Spleen (tissue), 11 donors: Measurements from ENCODE around the gene MYO1D. TPM values are rescaled to one million over a fixed set of nuclear protein-coding genes. Genes with fewer than 3 reads are reported as not detected.

Source experiments
- DNase-seq: peaks from one replicate; pipeline ENCODE4 v3.0.0-alpha.2; 2020
- H3K27ac ChIP-seq, 8 donors: fragments of 200-600 bp; sonication (generic) in 7 of 8; 1 replicate in 4 of 8; 2 replicates in 4 of 8; pipeline versions ENCODE4 v1.5.0 to v1.8.0; 2016 to 2021; ENCODE audit warnings: inconsistent platforms in 4 of 8, mild to moderate bottlenecking in 4 of 8, moderate library complexity in 1 of 8
- H3K27me3 ChIP-seq, 7 donors: fragments of 200-600 bp; sonication (generic) in 6 of 7; replicated peaks in 1 of 7; 1 replicate in 4 of 7; 2 replicates in 3 of 7; pipeline versions ENCODE4 v1.5.0 to v1.8.0; 2016 to 2021; ENCODE audit warnings: inconsistent platforms in 3 of 7, mild to moderate bottlenecking in 1 of 7
- H3K36me3 ChIP-seq, 6 donors: fragments of 200-600 bp; sonication (generic) in 5 of 6; 1 replicate in 4 of 6; 2 replicates in 2 of 6; pipeline versions ENCODE4 v1.5.0 to v1.8.0; 2016 to 2021; ENCODE audit warnings: inconsistent platforms in 2 of 6
- H3K4me1 ChIP-seq, 6 donors: fragments of 200-600 bp; sonication (generic) in 5 of 6; 1 replicate in 3 of 6; 2 replicates in 3 of 6; pipeline versions ENCODE4 v1.5.0 to v1.8.0; 2016 to 2021; ENCODE audit warnings: inconsistent platforms in 3 of 6
- H3K4me3 ChIP-seq, 8 donors: fragments of 200-600 bp; sonication (generic) in 7 of 8; 1 replicate in 4 of 8; 2 replicates in 4 of 8; pipeline versions ENCODE4 v1.5.0 to v1.8.0; 2016 to 2021; ENCODE audit warnings: inconsistent platforms in 4 of 8, mild to moderate bottlenecking in 4 of 8, moderate library complexity in 2 of 8
- H3K9me3 ChIP-seq, 8 donors: fragments of 200-600 bp; sonication (generic) in 7 of 8; 1 replicate in 4 of 8; 2 replicates in 4 of 8; pipeline versions ENCODE4 v1.5.0 to v1.8.0; 2016 to 2021; ENCODE audit warnings: inconsistent platforms in 4 of 8
- POLR2A ChIP-seq, 3 donors: fragments of 450-650 bp; IDR thresholded peaks; one replicate each; pipeline ENCODE4 v1.5.1; 2017; ENCODE audit warnings: antibody characterized with exemption in 3 of 3, mild to moderate bottlenecking in 1 of 3
- POLR2AphosphoS5 ChIP-seq, 3 donors: sonication (generic); formaldehyde crosslinking; IDR thresholded peaks; one replicate each; pipeline ENCODE4 v1.5.1; 2017; ENCODE audit warnings: antibody characterized with exemption in 3 of 3
- whole genome bisulfite sequencing, 5 donors: extraction: QIAGEN DNeasy Blood & Tissue Kit in 3 of 5; methylation state at CpG; one replicate each; pipeline versions ENCODE4 v1.1.5 to v1.1.7; 2013 to 2018; 5-methylcytosine and 5-hydroxymethylcytosine counted together
- intact Hi-C: fragments of 100-400 bp; cut with DNase I; formaldehyde crosslinking; loops from one replicate; pipeline ENCODE4 v1.15.0; 2023; ENCODE audit warnings: low total_unique reads
- polyA plus RNA-seq, 3 donors: library from polyadenylated mRNA; stranded (reverse); fragments of 200-250 nt; gene quantifications; one replicate each; pipeline ENCODE4 v1.2.1, GENCODE V29; 2013
- total RNA-seq, 7 donors: library from RNA; depleted of rRNA in 3 of 7; stranded (reverse); fragments of >200 nt in 3 of 7; fragmentation: NEBNext Ultra II Directional in 4 of 7; extraction: Animal tissue kit (Norgen Biotek cat#: 25700) in 4 of 7; gene quantifications; one replicate each; pipeline versions ENCODE4 v1.1.0 to v1.2.1, GENCODE V29; 2016 to 2021
- TF ChIP-seq, protein P1 (sequence below), 11 experiments: fragments of 200-600 bp in 7 of 11; fragments of 450-650 bp in 4 of 11; sonication (generic) in 4 of 11; IDR thresholded peaks in 8 of 11; conservative IDR thresholded peaks in 3 of 11; 1 replicate in 7 of 11; 2 replicates in 4 of 11; pipeline versions ENCODE4 v1.4.0 to v1.8.0; 2016 to 2021; ENCODE audit warnings: antibody characterized with exemption in 11 of 11, inconsistent platforms in 4 of 11, mild to moderate bottlenecking in 1 of 11
- donor health status: healthy with polysubstance abuse.
- donor health status: DM: no; HTN: no; CAD: no; lungs with moderate emphysema.
- donor health status: DM: no; HTN: no; CAD: no.
- donor health status: Bipolar disorder and iron deficiency.
- donor health status: healthy.
- donor health status: DM: no; HTN: no; CAD: no.
- donor health status: DM: yes; HTN: yes; CAD: no.

MYO1D gene
- total and polyA plus RNA-seq, 10 donors = 2.3 to 36.4 (median 23.4) TPM

DNA sequence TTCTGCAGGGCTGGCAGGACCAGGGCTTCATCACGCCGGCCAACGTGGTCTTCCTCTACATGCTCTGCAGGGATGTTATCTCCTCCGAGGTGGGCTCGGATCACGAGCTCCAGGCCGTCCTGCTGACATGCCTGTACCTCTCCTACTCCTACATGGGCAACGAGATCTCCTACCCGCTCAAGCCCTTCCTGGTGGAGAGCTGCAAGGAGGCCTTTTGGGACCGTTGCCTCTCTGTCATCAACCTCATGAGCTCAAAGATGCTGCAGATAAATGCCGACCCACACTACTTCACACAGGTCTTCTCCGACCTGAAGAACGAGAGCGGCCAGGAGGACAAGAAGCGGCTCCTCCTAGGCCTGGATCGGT lies 388.8 kb downstream of the MYO1D start:
- WGBS, 5 donors = 82 to 93% (median 88%) methylated on average over 16 of the region's 16 CpGs
- intact Hi-C loops = loop anchor here (5.0 kb wide), 1 partner anchor 264 kb away; no protein-coding TSS in a partner anchor
- Histone ChIP-seq H3K4me3 (peak overlapping the region; percentile 52 to 88 (median 67)), H3K27me3 (no peaks in the 10 kb centered on the region), H3K36me3 (peaks cover 0 to 44% (median 11%) of the 10 kb centered on the region in 6 donors), H3K27ac (peak overlapping the region in 7 of 8 donors; percentile 65 to 92 (median 75)), H3K9me3 (no peaks in the 10 kb centered on the region), H3K4me1 (peaks cover 27 to 91% (median 78%) of the 10 kb centered on the region in 6 donors)
- no peak for DNase-seq
- TF ChIP-seq POLR2AphosphoS5 (IDR thresholded peaks at IDR 0.05) = no peak
- TF ChIP-seq POLR2A (IDR thresholded peaks at IDR 0.05) = no peak
- TF ChIP-seq, protein P1, sequence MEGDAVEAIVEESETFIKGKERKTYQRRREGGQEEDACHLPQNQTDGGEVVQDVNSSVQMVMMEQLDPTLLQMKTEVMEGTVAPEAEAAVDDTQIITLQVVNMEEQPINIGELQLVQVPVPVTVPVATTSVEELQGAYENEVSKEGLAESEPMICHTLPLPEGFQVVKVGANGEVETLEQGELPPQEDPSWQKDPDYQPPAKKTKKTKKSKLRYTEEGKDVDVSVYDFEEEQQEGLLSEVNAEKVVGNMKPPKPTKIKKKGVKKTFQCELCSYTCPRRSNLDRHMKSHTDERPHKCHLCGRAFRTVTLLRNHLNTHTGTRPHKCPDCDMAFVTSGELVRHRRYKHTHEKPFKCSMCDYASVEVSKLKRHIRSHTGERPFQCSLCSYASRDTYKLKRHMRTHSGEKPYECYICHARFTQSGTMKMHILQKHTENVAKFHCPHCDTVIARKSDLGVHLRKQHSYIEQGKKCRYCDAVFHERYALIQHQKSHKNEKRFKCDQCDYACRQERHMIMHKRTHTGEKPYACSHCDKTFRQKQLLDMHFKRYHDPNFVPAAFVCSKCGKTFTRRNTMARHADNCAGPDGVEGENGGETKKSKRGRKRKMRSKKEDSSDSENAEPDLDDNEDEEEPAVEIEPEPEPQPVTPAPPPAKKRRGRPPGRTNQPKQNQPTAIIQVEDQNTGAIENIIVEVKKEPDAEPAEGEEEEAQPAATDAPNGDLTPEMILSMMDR (IDR thresholded peaks at IDR 0.05 in 8 of 11, conservative IDR thresholded peaks at IDR 0.05 in 3 of 11) = no peak

DNA sequence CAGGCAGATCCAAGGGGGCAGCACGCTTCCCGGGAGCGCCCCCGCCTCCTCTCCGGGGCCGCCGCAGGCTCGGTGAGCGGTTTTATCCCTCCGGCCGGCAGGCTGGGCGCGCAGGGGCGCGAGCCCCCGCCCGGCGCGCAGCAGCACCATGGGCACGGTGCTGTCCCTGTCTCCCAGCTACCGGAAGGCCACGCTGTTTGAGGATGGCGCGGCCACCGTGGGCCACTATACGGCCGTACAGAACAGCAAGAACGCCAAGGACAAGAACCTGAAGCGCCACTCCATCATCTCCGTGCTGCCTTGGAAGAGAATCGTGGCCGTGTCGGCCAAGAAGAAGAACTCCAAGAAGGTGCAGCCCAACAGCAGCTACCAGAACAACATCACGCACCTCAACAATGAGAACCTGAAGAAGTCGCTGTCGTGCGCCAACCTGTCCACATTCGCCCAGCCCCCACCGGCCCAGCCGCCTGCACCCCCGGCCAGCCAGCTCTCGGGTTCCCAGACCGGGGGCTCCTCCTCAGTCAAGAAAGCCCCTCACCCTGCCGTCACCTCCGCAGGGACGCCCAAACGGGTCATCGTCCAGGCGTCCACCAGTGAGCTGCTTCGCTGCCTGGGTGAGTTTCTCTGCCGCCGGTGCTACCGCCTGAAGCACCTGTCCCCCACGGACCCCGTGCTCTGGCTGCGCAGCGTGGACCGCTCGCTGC lies 389.3 kb downstream of the MYO1D start:
- no peaks in the 10 kb centered on the region for H3K27me3 ChIP-seq
- DNase-seq = peak; percentile 87
- no peaks in the 10 kb centered on the region for H3K9me3 ChIP-seq
- H3K4me3 ChIP-seq = peak overlapping the region; percentile 52 to 88 (median 67)
- 37 to 61% (median 37%) methylated on average over 28 to 59 of the region's 59 CpGs for WGBS, 5 donors
- intact Hi-C loops = loop anchor here (5.0 kb wide), 1 partner anchor 265 kb away; no protein-coding TSS in a partner anchor
- TF ChIP-seq POLR2AphosphoS5 (IDR thresholded peaks at IDR 0.05) = peak; percentile 17 to 53 (median 24)
- no peak for TF ChIP-seq POLR2A (IDR thresholded peaks at IDR 0.05)
- H3K27ac ChIP-seq = peak overlapping the region in 7 of 8 donors; percentile 65 to 92 (median 75)
- H3K36me3 ChIP-seq = peaks cover 0 to 50% (median 11%) of the 10 kb centered on the region in 6 donors
- peaks cover 24 to 88% (median 72%) of the 10 kb centered on the region in 6 donors for H3K4me1 ChIP-seq

DNA sequence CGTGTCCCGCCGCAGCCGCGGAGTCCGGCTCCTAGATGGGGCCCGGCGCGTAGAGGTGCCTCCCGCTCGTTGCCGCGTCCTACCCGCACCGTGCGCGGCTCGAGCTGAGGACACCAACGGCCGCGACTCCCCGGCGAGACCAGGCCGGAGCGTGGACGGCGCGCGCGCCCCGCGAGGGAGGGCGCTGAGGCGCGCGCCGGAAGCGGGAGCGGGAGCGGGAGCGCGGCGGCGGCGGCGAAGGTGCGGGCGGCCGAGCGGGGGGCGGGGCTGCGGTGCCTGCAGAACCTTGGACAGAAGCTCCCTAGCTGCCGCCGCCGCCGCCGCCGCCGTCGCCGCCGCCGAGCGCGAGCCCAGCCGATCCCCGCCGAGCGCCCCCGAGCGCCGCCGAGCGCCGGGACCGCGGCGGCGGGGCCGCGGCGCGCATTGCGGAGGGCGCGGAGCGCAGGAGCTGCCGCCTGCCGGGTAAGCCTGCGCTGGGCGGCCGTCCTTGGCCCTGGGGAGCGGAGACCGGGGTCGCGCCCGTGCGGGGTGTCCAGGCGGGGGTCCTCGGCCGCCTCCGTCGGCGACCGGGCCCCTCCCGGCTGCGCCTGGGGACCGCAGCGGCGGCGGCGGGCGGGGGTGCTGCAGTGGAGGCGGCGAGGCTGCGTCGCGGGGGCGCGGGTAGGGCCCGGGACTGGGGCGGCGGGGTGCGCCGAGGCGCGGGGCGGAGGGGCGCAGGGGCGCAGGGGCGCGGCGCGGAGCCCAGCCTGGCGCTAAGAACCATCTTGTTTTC lies 390.0 kb downstream of the MYO1D start, which contains the start of gene CDK5R1:
Gene CDK5R1 (plus strand): TSS at position 293 of the 772 bp plus-strand sequence. CDS start 628 bp downstream, outside the sequence.
- Histone ChIP-seq H3K27ac (peak within 1 kb of the TSS in 7 of 8 donors; percentile 65 to 92 (median 80)), H3K9me3 (no peaks in the 10 kb centered on the region), H3K27me3 (no peaks in the 10 kb centered on the region), H3K4me1 (peaks cover 17 to 81% (median 65%) of the 10 kb centered on the region in 6 donors), H3K36me3 (peaks cover 0 to 57% (median 17%) of the 10 kb centered on the region in 6 donors), H3K4me3 (peak within 1 kb of the TSS; percentile 52 to 88 (median 67))
- TF ChIP-seq POLR2AphosphoS5 (IDR thresholded peaks at IDR 0.05) = peak in 2 of 3 donors; percentile 13 to 35
- TF ChIP-seq, protein P1 (IDR thresholded peaks at IDR 0.05 in 8 of 11, conservative IDR thresholded peaks at IDR 0.05 in 3 of 11) = no peak
- WGBS, 5 donors = 0 to 1% (median 0%) methylated on average over 4 to 135 of the region's 135 CpGs
- DNase-seq = peak; percentile 94
- intact Hi-C loops = loop anchor here (5.0 kb wide), 1 partner anchor 265 kb away; no protein-coding TSS in a partner anchor

GRCh38 chr17:32486111-32486700 lies 390.7 kb downstream of the MYO1D start:
- Histone ChIP-seq H3K4me1 (peaks cover 10 to 74% (median 58%) of the 10 kb centered on the region in 6 donors), H3K9me3 (no peaks in the 10 kb centered on the region), H3K4me3 (peak overlapping the region; percentile 23 to 88 (median 60)), H3K36me3 (peaks cover 0 to 59% (median 24%) of the 10 kb centered on the region in 6 donors), H3K27ac (peak overlapping the region in 7 of 8 donors; percentile 52 to 92 (median 80)), H3K27me3 (no peaks in the 10 kb centered on the region)
- TF ChIP-seq POLR2AphosphoS5 (IDR thresholded peaks at IDR 0.05) (peak; percentile 46 to 69 (median 62)), POLR2A (IDR thresholded peaks at IDR 0.05) (no peak)
- 10 to 69% (median 13%) methylated on average over 3 to 72 of the region's 72 CpGs for WGBS, 5 donors
- intact Hi-C loops = loop anchor here (5.0 kb wide), 1 partner anchor 266 kb away; no protein-coding TSS in a partner anchor
- peak; percentile 94 for DNase-seq
